GM18868 (cell line): ENCODE measurements around the gene CARMIL1.

Experiments
- ATAC-seq: cut with Tn5 transposase; IDR thresholded peaks from one replicate; pipeline ENCODE4 v1.9.1; 2021; ENCODE audit warnings: mild to moderate bottlenecking, moderate library complexity; ENCODE audit not compliant: unreplicated experiment

The CARMIL1 gene

GRCh38 chr6:25403150-25403549, 124.0 kb downstream of the CARMIL1 start:
- ATAC-seq, result no peak

GRCh38 chr6:25404091-25404490, 124.9 kb downstream of the CARMIL1 start:
- ATAC-seq, result no peak

DNA sequence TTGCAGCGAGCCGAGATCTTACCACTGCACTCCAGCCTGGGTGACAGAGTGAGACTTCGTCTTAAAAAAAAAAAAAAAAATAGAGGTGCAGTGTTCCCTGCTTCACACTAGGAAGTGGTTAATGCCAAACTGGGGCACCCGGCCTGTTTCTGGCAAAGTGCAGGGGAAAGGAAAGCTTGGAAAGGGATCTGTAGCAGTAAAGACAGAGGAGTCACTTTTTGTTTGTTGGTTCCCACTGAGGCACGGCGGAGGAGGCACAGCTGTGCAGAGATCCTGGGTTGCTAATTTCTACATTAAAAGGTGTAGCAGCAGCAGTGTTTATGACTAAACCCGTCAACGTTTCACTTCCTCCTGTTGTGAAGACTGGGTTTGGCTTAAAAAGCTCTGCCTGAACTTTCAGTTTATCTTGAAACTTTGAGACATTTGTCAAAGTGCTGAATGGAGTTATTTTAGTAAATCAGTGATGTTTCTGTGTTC, 125.6 kb downstream of the CARMIL1 start:
- ATAC-seq, result peak; percentile 93

- ATAC-seq, result peak; percentile 27
Observed at GRCh38 chr6:25405442-25405841, 126.3 kb downstream of the CARMIL1 start.

- no peak for ATAC-seq
Observed at GRCh38 chr6:25407431-25407830, 128.3 kb downstream of the CARMIL1 start.

GRCh38 chr6:25410102-25410501, 130.9 kb downstream of the CARMIL1 start:
- no peak for ATAC-seq

GRCh38 chr6:25411316-25411950, 132.3 kb downstream of the CARMIL1 start:
- peak; percentile 52 for ATAC-seq

- no peak for ATAC-seq
Observed at GRCh38 chr6:25413207-25413905, 134.2 kb downstream of the CARMIL1 start.

GRCh38 chr6:25414168-25414567, 135.0 kb downstream of the CARMIL1 start:
- ATAC-seq, result no peak

DNA sequence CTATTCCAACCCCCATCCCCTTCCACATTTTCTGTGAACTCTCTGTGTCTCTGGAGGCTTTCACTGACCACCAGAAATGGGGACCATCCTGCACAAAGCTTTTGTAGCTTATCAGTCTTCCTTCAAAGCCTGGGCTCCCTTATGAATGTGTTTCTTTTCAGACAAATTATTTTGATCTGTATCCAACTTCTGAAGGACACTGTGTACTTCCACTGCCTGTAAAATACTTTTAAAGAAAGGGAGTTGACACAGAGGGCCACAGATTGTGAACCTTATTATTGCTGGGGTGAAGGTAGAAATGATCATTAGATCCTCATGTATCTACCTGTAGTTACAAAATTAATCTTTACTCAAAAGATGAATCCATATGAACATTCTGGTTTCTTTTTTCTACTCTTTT, 135.6 kb downstream of the CARMIL1 start:
- ATAC-seq, result no peak

- ATAC-seq, result no peak
Observed at GRCh38 chr6:25415274-25415673, 136.1 kb downstream of the CARMIL1 start.

DNA sequence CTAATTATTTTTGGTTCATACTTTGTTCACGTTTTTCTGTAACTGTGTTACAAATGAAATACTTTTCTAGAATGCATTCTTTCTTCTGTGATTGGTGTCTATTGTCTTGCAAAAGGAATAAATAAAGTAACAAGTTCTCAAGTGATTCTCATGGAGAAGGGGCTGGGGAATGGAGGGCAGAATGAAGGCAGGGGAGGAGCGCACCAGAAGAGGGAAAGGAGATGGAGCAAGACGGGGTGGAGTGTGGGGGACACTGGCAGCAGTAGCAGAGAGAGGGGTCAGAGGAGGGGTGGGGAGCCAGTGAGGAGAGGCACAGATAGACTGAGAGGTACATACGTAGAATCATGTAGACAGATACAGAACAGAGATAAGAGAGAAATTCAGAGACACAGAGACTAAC, 136.5 kb downstream of the CARMIL1 start:
- ATAC-seq, result no peak

GRCh38 chr6:25417046-25417605, 138.0 kb downstream of the CARMIL1 start:
- ATAC-seq, result no peak

DNA sequence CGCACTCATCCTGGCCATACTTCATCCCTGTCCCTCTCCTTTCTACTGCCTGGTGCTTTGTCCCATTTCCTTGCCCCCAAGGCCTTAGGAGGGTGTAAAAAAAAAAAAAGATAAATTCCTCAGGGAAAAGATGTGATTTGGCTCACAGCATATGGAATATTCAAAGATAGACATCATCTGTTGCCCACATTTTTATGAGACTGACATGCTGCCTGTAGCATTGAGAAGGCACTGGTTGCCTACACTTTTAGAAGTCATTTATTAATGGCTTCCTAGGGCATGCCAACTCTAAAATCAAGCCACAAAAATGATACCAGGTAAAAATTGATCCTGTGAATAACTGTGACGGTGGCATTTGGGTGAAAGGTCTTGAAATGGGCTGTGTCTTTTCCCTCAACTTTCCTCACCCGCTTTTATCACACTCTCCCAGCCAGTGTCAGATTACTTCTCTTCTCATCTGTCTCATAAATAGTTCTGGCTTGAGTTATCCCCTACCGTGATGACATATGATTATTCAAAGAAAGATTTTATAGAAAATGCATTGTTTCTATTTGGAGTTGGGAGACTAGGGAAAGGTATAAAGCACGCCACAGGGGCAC, 139.4 kb downstream of the CARMIL1 start:
- ATAC-seq, result no peak

- ATAC-seq, result no peak
Observed at GRCh38 chr6:25419879-25420278, 140.7 kb downstream of the CARMIL1 start.

DNA sequence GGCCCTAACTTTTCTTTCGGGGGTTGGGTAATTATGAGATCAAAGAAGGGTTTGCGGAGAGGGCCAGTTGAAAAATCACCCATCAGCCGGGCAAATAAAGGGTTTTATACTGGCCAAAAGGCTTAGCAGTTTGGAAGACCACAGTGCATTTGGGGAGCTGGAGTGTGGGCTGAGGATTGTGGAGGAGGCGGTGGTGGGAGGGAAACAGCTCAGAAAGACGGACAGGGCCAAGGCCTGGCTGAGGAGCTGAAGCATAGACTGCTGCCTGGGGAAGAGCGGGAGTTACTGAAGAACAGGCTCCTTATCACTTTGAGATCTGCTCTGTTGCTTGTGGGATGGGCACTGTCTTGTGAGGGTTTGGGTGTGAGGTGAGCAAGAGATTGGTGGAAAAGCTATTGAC, 144.2 kb downstream of the CARMIL1 start:
- no peak for ATAC-seq

GRCh38 chr6:25424303-25424702, 145.1 kb downstream of the CARMIL1 start:
- ATAC-seq, result no peak

GRCh38 chr6:25427549-25427948, 148.4 kb downstream of the CARMIL1 start:
- no peak for ATAC-seq

DNA sequence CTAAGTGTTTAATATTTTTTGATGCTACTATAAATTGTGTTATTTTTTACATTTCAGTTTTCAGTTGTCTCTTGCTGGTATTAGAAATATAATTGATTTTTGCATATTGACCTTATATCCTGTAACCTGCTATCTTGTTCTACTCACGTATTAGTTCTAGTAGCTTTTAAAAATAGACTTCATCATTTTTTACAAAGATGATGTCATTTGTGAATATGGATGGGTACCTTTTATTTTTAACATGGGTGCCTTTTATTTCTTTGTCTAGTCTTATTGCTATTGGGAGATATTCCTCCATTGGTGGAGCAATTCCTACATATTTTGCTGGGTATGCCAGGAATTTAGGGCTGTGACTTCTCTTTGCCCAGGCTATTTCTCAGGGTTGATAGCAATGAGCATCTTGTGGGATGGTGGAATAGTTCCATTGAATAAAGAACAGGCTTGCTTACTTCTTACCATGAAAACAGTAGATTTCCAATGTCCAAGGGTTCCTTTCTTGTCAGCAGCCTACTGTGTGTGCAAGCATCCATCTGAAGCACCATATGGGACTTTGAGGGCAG, 149.7 kb downstream of the CARMIL1 start:
- no peak for ATAC-seq

DNA sequence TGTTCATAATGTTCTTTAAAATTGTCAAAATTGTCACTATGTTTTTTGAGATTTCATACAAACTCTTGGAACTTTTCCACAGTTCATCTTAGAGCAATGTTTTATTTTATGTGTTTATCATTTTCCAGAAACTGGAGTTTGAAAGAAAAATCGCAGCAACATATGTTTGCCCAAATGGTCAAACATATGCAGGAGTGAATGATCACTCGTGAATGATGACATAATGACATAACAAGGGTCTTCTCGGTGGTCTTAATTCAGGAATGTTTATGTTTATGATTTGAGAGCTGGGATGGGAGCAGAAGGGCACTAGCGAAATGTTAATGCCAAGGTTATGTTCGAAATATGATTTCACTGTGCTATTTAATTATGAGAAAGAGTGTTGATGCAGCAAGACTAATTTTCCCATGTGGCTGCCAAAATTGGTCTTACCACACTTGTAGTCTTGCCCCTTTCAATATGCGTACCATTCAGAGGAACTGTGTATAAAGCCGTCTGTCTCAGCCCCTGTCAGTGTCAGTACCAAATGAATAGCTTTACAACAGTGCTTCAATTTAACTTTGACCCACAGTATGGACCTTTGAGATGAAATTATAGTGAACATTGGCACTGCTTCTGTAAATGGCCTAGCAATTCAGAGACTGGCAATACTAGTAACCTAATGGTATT, 152.3 kb downstream of the CARMIL1 start:
- no peak for ATAC-seq

GRCh38 chr6:25431975-25432307, 152.8 kb downstream of the CARMIL1 start:
- ATAC-seq, result no peak
